Measurements from ENCODE around the gene BIRC7. TPM values are rescaled to one million over a fixed set of nuclear protein-coding genes. Genes with fewer than 3 reads are reported as not detected.

The BIRC7 gene
- total and polyA plus RNA-seq, 2 of the 4 experiments (the other 2 are of a cell fraction): not detected

GRCh38 chr20:63236116-63236837 is 572 bp downstream of the BIRC7 start:
- BruUV-seq (replicated peaks): no TSS peak
- Histone ChIP-seq H2BK120ac (ENCODE audit: low read depth, low read length) (no peak overlapping the region), H3K9me3 (ENCODE audit: control insufficient read depth, insufficient read depth, low read length) (no peaks in the 10 kb centered on the region), H3K56ac (ENCODE audit: extremely low read depth, insufficient read depth, low read length) (no peak overlapping the region), H3K4me1 (ENCODE audit: control insufficient read depth, insufficient read depth, low read length) (peaks cover 15% of the 10 kb centered on the region), H2AK9ac (replicated peaks; ENCODE audit: low read depth, low read length, poor library complexity) (peak overlapping the region; percentile 13), H4K5ac (ENCODE audit: low read depth, low read length) (no peak overlapping the region), H3K36me3 (ENCODE audit: control insufficient read depth, insufficient read depth, low read length) (no peaks in the 10 kb centered on the region), H3K23ac (ENCODE audit: low read depth, low read length) (no peak overlapping the region), H4K91ac (ENCODE audit: insufficient read depth, low read depth, low read length) (no peak overlapping the region), H3K18ac (ENCODE audit: low read depth, low read length) (no peak overlapping the region), H2AK5ac (ENCODE audit: low read depth, low read length) (no peak overlapping the region), H3K27ac (ENCODE audit: insufficient read depth, low read length) (no peak overlapping the region), H3K14ac (replicated peaks; ENCODE audit: low read depth, low read length) (no peak overlapping the region), H3K9me1 (ENCODE audit: insufficient read depth, low read length) (peaks cover 3% of the 10 kb centered on the region; the same call in 1 of the 2 replicates), H2BK20ac (ENCODE audit: low read depth, low read length) (no peak overlapping the region), H3K4me2 (ENCODE audit: low read depth, low read length) (no peak overlapping the region), H2BK15ac (ENCODE audit: low read depth, low read length) (no peak overlapping the region), H2AFZ (replicated peaks; ENCODE audit: low read length, poor library complexity) (peak overlapping the region; percentile 51), H2BK5ac (ENCODE audit: low read depth, low read length, poor library complexity, severe bottlenecking) (no peak overlapping the region), H4K20me1 (ENCODE audit: insufficient read depth, low read length) (peaks cover 3% of the 10 kb centered on the region; the same call in 1 of the 2 replicates), H3K79me1 (ENCODE audit: low read depth in 1 of 2, low read length in 2 of 2) (no peaks in the 10 kb centered on the region), H4K8ac (ENCODE audit: low read depth in 2 of 2, low read length in 2 of 2) (no peak overlapping the region), H3K27me3 (ENCODE audit: control insufficient read depth, insufficient read depth, low read length) (peaks cover 3% of the 10 kb centered on the region; the same call in 1 of the 2 replicates), H3K4me3 (ENCODE audit: insufficient read depth, low read depth, low read length) (no peak overlapping the region), H3K4ac (ENCODE audit: low read depth, low read length) (no peak overlapping the region), H3K9ac (ENCODE audit: low read depth, low read length) (no peak overlapping the region)
- CTCF ChIA-PET: no interaction called here
- in situ Hi-C loops (cut with MboI; ENCODE audit: low sequenced_read_pairs) (no loop called here), dilution Hi-C loops (cut with HindIII; ENCODE audit: low sequenced_read_pairs, unreplicated experiment) (no loop called here), intact Hi-C loops (cut with micrococcal nuclease) (no loop called here)
- DNase-seq (no peak), ATAC-seq (ENCODE audit: low read depth) (no peak)
- POLR2A ChIA-PET (ENCODE audit: unreplicated experiment): no interaction called here
- 85% methylated on average over 12 of the region's 26 CpGs; no CpG with 5 or more reads in 1 of the 2 experiments for WGBS, 2 experiments (ENCODE audit: extremely low coverage in 2 of 2, insufficient read length in 1 of 2)
- TF ChIP-seq RCOR1 (IDR thresholded peaks at IDR 0.05; ENCODE audit: insufficient replicate concordance, low read length) (no peak), BHLHE40 (IDR thresholded peaks at IDR 0.05; ENCODE audit: low read depth, low read length) (no peak), NFE2L2 (IDR thresholded peaks at IDR 0.05; ENCODE audit: low read depth, low read length) (no peak), USF2 (IDR thresholded peaks at IDR 0.05; ENCODE audit: low read depth, low read length) (no peak), RAD21 (IDR thresholded peaks at IDR 0.05; ENCODE audit: low read length) (no peak), SMC3 (IDR thresholded peaks at IDR 0.05; ENCODE audit: low read depth, low read length) (no peak), MAFK (IDR thresholded peaks at IDR 0.05; ENCODE audit: low read depth, low read length) (no peak), CHD1 (IDR thresholded peaks at IDR 0.05; ENCODE audit: low read depth, low read length) (no peak), RFX5 (IDR thresholded peaks at IDR 0.05; ENCODE audit: low read depth, low read length) (no peak), ELK1 (IDR thresholded peaks at IDR 0.05; ENCODE audit: borderline replicate concordance, low read depth, low read length) (no peak), POLR2A (IDR thresholded peaks at IDR 0.05; ENCODE audit: low read depth, low read length) (no peak), MAZ (IDR thresholded peaks at IDR 0.05; ENCODE audit: borderline replicate concordance, low read depth, low read length) (no peak), CEBPB (IDR thresholded peaks at IDR 0.05; ENCODE audit: low read depth, low read length) (no peak), CTCF (conservative IDR thresholded peaks at IDR 0.05; ENCODE audit: low read depth, low read length) (no peak), FOS (IDR thresholded peaks at IDR 0.05; ENCODE audit: low read depth, low read length) (no peak), MXI1 (IDR thresholded peaks at IDR 0.05; ENCODE audit: borderline replicate concordance, low read depth, low read length) (no peak)

Data from IMR-90 (cell line).